MG63 (cell line): ENCODE results near the gene SLC38A5. TPM values are rescaled to one million over a fixed set of nuclear protein-coding genes. Genes with fewer than 3 reads are reported as not detected.

Experiments used
- DNase-seq: peaks from one replicate; pipeline ENCODE4 v3.0.0-alpha.2; 2020
- H3K27me3 ChIP-seq: fragments of 250-450 bp; sonication (Bioruptor Pico); 2 replicates; pipeline ENCODE4 v1.5.1; 2020; ENCODE audit warnings: mild to moderate bottlenecking, moderate library complexity
- H3K36me3 ChIP-seq: fragments of 250-450 bp; sonication (Bioruptor Pico); 2 replicates; pipeline ENCODE4 v1.5.1; 2020; ENCODE audit warnings: mild to moderate bottlenecking, moderate library complexity
- H3K4me3 ChIP-seq: fragments of 250-450 bp; sonication (Bioruptor Pico); 2 replicates; pipeline ENCODE4 v1.5.1; 2020; ENCODE audit warnings: mild to moderate bottlenecking, moderate library complexity
- H3K9me3 ChIP-seq: fragments of 250-450 bp; sonication (Bioruptor Pico); 2 replicates; pipeline ENCODE4 v1.5.1; 2020; ENCODE audit warnings: mild to moderate bottlenecking, moderate library complexity
- total RNA-seq: library from RNA; depleted of rRNA; stranded (reverse); fragments of >200 nt; shearing (Covaris generic); gene quantifications from 2 replicates; pipeline ENCODE4 v1.2.3, GENCODE V29; 2014; ENCODE audit warnings: low replicate concordance

The SLC38A5 gene
- total RNA-seq, 1 experiment from 2014 or later, result 2.0 TPM

DNA sequence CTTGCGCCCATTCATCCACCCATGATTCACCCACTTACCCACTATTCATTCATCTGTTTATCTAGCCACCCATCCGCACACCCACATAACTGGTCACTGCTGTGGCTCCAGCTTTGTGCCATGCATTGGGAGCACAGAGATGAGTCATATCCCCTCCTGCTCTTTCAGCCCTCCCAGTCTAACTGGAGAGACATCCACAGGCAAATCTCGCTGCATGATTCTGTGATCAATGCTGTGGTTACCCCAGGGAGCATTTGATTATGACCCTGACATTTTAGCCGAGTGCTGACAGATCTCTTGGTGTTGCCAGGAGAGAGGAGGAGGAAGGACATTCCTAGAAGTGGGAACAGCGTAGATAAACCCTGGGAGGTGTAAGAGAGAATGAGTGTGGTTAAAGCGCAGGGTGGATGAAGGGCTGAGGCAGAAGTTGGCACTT lies 28.3 kb upstream of the SLC38A5 start:
- H3K4me3 ChIP-seq, result no peak overlapping the region
- no peaks in the 10 kb centered on the region for H3K27me3 ChIP-seq
- H3K36me3 ChIP-seq, result no peaks in the 10 kb centered on the region
- H3K9me3 ChIP-seq, result no peaks in the 10 kb centered on the region
- DNase-seq, result peak; percentile 81

GRCh38 chrX:48497871-48498270 lies 27.8 kb upstream of the SLC38A5 start:
- no peaks in the 10 kb centered on the region for H3K9me3 ChIP-seq
- no peaks in the 10 kb centered on the region for H3K36me3 ChIP-seq
- no peak overlapping the region for H3K4me3 ChIP-seq
- H3K27me3 ChIP-seq, result no peaks in the 10 kb centered on the region
- DNase-seq, result no peak

- H3K27me3 ChIP-seq, result no peaks in the 10 kb centered on the region
- no peak for DNase-seq
Observed at GRCh38 chrX:48496660-48497059, 26.6 kb upstream of the SLC38A5 start.

GRCh38 chrX:48493890-48494364 lies 23.9 kb upstream of the SLC38A5 start:
- Histone ChIP-seq H3K9me3 (no peaks in the 10 kb centered on the region), H3K36me3 (no peaks in the 10 kb centered on the region), H3K4me3 (no peak overlapping the region), H3K27me3 (no peaks in the 10 kb centered on the region)
- no peak for DNase-seq

More at GRCh38 chrX:48496660-48497059, 26.6 kb upstream of the SLC38A5 start:
- Histone ChIP-seq H3K36me3 (no peaks in the 10 kb centered on the region), H3K9me3 (no peaks in the 10 kb centered on the region), H3K4me3 (no peak overlapping the region)

GRCh38 chrX:48492293-48492910 lies 22.3 kb upstream of the SLC38A5 start:
- H3K9me3 ChIP-seq, result no peaks in the 10 kb centered on the region
- peak; percentile 51 for DNase-seq
- no peaks in the 10 kb centered on the region for H3K36me3 ChIP-seq
- no peaks in the 10 kb centered on the region for H3K27me3 ChIP-seq
- H3K4me3 ChIP-seq, result no peak overlapping the region

DNA sequence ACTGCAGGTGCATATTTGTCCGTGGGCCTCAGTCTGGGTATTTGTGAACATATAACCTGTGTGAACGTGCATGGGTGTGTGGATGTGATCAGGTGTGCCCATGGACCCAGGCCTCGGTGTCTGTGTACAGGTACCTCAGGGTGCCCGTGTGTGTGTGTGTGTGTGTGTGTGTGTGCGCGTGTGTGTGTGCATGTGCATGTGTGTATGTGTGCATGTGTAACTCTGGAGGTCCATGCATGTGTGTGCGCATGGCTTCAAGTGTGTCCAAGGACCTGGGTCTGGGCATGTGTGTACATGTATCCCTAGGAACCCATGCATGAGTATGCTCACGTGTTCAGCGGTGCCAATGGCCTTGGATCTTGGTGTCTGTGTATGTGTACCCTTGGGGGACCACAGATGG lies 21.7 kb upstream of the SLC38A5 start:
- Histone ChIP-seq H3K36me3 (no peaks in the 10 kb centered on the region), H3K4me3 (no peak overlapping the region), H3K9me3 (no peaks in the 10 kb centered on the region), H3K27me3 (no peaks in the 10 kb centered on the region)
- no peak for DNase-seq

DNA sequence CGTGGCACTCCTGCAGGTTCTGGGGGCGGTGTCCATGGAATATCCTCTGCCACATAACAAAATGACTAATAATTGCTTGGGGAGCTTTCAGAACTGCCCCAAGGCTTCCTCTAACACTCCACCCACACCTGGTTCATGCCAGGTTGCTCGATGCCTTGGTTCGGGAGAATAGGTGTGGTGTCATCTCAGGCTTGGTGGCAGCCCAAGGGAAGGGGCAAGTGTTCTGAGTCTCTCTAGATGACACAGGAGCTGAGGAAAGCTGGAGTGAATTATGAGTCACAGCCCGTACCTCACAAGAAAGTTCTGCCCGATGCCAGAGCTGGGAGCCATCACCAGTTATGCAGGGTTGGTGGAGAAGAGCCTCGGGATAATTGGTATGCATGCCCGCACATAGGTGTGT lies 20.6 kb upstream of the SLC38A5 start:
- Histone ChIP-seq H3K36me3 (no peaks in the 10 kb centered on the region), H3K27me3 (no peaks in the 10 kb centered on the region), H3K4me3 (no peak overlapping the region), H3K9me3 (no peaks in the 10 kb centered on the region)
- DNase-seq, result no peak

GRCh38 chrX:48489892-48490291 lies 19.8 kb upstream of the SLC38A5 start:
- no peak for DNase-seq
- no peaks in the 10 kb centered on the region for H3K36me3 ChIP-seq
- no peak overlapping the region for H3K4me3 ChIP-seq
- no peaks in the 10 kb centered on the region for H3K27me3 ChIP-seq
- H3K9me3 ChIP-seq, result no peaks in the 10 kb centered on the region

- no peaks in the 10 kb centered on the region for H3K36me3 ChIP-seq
- no peaks in the 10 kb centered on the region for H3K9me3 ChIP-seq
- no peak for DNase-seq
- H3K4me3 ChIP-seq, result no peak overlapping the region
- no peaks in the 10 kb centered on the region for H3K27me3 ChIP-seq
Observed at GRCh38 chrX:48489296-48489695, 19.2 kb upstream of the SLC38A5 start.

DNA sequence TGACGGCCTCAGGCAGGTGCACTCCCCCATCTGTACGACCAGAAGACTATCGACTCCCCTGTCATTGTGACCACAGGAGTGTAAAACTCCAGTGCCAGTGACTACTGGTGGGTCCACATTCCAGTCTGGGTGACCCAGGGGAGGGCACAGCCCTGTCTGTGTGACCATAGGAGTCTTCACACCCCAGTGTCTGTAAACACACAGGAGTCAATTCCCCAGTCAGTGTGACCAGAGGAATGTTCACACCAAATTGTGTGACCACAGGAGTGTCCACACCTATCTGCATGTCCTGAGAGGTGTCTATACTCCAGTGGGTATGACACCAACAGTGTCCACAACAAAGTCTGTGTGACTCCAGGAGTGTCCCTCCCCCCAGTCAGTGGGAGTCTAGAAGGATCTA lies 18.0 kb upstream of the SLC38A5 start:
- no peaks in the 10 kb centered on the region for H3K9me3 ChIP-seq
- no peak overlapping the region for H3K4me3 ChIP-seq
- no peak for DNase-seq
- peaks cover 2% of the 10 kb centered on the region for H3K36me3 ChIP-seq
- H3K27me3 ChIP-seq, result no peaks in the 10 kb centered on the region

DNA sequence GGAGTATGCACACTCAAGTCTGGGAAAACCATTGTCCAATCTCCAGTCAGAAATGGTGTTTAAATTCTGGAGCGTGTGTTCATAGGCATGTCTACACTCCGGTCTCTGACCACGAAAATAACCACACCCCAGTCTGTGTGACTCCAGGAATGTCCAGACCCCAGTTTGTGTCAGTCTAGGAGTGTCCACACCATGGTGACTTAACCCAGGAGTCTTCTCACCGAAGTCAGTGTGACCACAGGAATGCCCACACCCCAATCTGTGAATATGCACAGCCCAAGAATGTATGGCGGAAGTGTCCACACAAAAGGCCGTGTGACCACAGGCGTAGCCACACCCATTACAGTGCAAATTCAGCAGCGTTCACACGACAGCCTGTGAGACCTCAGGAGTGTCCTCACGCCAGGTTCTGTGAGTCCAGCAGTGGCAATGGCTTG lies 17.3 kb upstream of the SLC38A5 start:
- no peak for DNase-seq
- Histone ChIP-seq H3K36me3 (peaks cover 5% of the 10 kb centered on the region), H3K4me3 (no peak overlapping the region), H3K27me3 (no peaks in the 10 kb centered on the region), H3K9me3 (no peaks in the 10 kb centered on the region)

GRCh38 chrX:48482526-48482925 lies 12.5 kb upstream of the SLC38A5 start:
- Histone ChIP-seq H3K36me3 (peaks cover 5% of the 10 kb centered on the region), H3K9me3 (no peaks in the 10 kb centered on the region), H3K4me3 (no peak overlapping the region), H3K27me3 (no peaks in the 10 kb centered on the region)
- DNase-seq, result no peak

DNA sequence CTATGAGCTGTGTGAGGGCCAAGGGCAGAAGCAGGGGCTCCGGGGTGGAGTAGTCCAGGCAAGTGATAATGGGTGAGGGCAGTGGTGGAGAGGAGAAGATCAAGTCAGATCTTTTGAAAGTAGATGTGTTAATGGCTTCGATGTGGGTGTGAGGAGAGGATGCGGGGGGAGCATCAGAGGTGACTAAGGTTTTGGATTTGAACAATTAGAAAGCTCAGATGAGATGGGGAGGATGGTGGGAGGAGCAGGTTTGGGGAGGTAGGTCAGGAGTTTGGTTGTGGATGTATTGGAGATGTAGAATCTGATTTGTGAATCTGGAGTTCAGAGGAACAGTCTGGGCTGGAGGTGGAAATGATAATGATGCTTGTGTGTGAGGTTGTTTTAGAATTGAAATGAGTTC lies 10.5 kb upstream of the SLC38A5 start:
- Histone ChIP-seq H3K36me3 (peaks cover 5% of the 10 kb centered on the region), H3K9me3 (no peaks in the 10 kb centered on the region), H3K27me3 (no peaks in the 10 kb centered on the region), H3K4me3 (no peak overlapping the region)
- no peak for DNase-seq

DNA sequence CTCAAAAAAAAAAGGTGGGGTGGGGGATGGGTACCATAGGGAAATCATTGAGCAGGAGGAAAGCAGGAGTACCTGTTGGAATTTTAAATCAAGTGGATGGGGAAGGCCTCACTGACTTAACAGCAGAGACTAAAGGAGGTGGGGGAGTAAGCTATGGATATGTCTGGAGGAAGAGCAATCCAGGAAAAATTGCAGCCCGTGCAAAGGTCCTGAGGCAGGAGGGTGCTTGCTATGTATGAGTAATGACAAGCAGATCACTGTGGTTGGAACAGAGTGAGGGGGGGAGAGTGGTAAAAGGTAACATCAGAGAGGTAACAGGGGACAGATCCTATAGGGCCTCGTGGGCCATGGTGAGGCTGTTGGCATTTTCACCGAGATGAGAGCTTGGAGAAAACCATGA lies 10.1 kb upstream of the SLC38A5 start:
- no peaks in the 10 kb centered on the region for H3K27me3 ChIP-seq
- H3K36me3 ChIP-seq, result peaks cover 5% of the 10 kb centered on the region
- no peaks in the 10 kb centered on the region for H3K9me3 ChIP-seq
- no peak for DNase-seq
- H3K4me3 ChIP-seq, result no peak overlapping the region

DNA sequence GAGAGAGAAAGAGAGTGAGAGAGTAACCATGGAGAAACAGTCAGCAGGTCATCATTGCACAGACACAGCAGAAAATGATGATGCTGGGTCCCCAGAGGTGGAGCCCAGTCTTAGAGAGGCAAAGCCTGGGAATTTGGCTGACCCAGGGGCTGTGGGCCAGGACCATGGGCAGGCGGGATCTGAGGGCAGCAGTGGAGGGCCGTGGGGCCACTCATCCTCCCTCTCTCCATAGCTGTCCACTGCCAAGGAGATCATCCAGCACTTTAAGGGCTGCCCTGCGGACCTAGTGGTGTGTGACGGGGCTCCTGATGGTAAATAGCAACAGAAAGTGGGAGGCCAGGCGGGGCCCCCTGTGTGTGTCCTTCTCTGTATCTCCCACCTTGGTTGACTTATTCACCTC lies 8.7 kb upstream of the SLC38A5 start:
- DNase-seq, result no peak
- peaks cover 5% of the 10 kb centered on the region for H3K36me3 ChIP-seq
- no peak overlapping the region for H3K4me3 ChIP-seq
- no peaks in the 10 kb centered on the region for H3K27me3 ChIP-seq
- no peaks in the 10 kb centered on the region for H3K9me3 ChIP-seq

DNA sequence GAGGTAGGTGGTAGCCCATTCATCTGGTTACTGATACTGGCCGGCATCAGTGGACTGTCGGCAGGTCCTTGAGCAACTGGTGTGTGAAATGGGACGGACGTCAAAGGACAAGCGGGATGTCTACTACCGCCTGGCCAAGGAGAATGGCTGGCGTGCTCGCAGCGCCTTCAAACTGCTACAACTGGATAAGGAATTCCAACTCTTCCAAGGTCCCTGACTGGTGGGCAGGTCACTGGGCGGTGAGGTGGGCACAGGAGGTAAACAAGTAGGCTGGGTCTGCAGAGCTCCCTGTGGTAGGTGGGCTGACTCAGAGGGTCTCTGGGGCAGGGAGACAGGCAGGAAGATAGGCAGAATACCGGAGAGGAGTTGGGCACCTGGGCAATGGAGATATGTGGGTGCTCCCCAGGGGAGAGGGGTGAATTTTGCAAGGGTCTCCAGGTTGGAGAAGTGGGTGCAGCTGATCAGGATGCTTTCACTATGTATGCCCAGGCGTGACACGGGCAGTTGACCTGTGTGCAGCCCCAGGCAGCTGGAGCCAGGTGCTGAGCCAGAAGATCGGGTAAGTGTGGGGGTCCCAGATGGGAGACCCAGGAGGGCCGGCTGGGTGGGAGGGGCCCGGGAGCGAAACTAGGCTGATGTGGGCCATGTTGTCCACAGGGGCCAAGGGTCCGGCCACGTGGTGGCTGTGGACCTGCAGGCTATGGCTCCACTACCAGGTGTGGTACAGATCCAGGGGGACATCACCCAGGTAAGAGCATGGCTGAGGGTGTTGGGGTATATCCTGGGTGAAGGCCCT lies 8.1 kb upstream of the SLC38A5 start:
- no peak overlapping the region for H3K4me3 ChIP-seq
- no peaks in the 10 kb centered on the region for H3K9me3 ChIP-seq
- H3K36me3 ChIP-seq, result peaks cover 5% of the 10 kb centered on the region
- DNase-seq, result no peak
- H3K27me3 ChIP-seq, result no peaks in the 10 kb centered on the region

GRCh38 chrX:48476919-48477318 lies 6.9 kb upstream of the SLC38A5 start:
- H3K36me3 ChIP-seq, result no peaks in the 10 kb centered on the region
- H3K27me3 ChIP-seq, result no peaks in the 10 kb centered on the region
- H3K4me3 ChIP-seq, result peak overlapping the region; percentile 85
- DNase-seq, result no peak
- no peaks in the 10 kb centered on the region for H3K9me3 ChIP-seq
